HG03025 (cell line): ENCODE data around the gene ZNF549.
"Not testable (repeated sequence)": the region's sequence is repeated elsewhere in the genome, so short reads cannot be mapped to it uniquely, and the experiment has no call there.

Source experiments
- ATAC-seq: cut with Tn5 transposase; IDR thresholded peaks from one replicate; pipeline ENCODE4 v1.9.1; 2021; ENCODE audit warnings: mild to moderate bottlenecking, moderate library complexity; ENCODE audit not compliant: unreplicated experiment, low FRiP score

Gene ZNF549

GRCh38 chr19:57527136-57527881 is at the start of gene ZNF549:
Gene ZNF549 (plus strand): TSS chr19:57527356. CDS start chr19:57527574, 218 bp downstream.
- peak; percentile 97 for ATAC-seq

- ATAC-seq = peak; percentile 87
Observed at GRCh38 chr19:57487477-57488298, 39.5 kb upstream of the ZNF549 start, which contains the start of gene ZNF419. Gene ZNF419 (plus strand): TSS chr19:57487750. CDS start chr19:57487951, 201 bp downstream.

GRCh38 chr19:57488299-57488644 is 38.9 kb upstream of the ZNF549 start:
- ATAC-seq = not testable (repeated sequence)

- ATAC-seq = not testable (repeated sequence)
Observed at GRCh38 chr19:57499332-57499679, 27.9 kb upstream of the ZNF549 start.

- peak; percentile 96 for ATAC-seq
Observed at GRCh38 chr19:57499680-57500395, 27.3 kb upstream of the ZNF549 start, which contains the start of gene ZNF773. Gene ZNF773 (plus strand): TSS chr19:57499938. CDS start chr19:57500081, 143 bp downstream.

GRCh38 chr19:57500400-57500799 is 26.8 kb upstream of the ZNF549 start:
- ATAC-seq = not testable (repeated sequence)

- ATAC-seq = no peak
Observed at GRCh38 chr19:57506163-57506562, 21.0 kb upstream of the ZNF549 start.

GRCh38 chr19:57511484-57511883 is 15.7 kb upstream of the ZNF549 start:
- no peak for ATAC-seq

- no peak for ATAC-seq
Observed at GRCh38 chr19:57512845-57513244, 14.3 kb upstream of the ZNF549 start.

- ATAC-seq = no peak
Observed at GRCh38 chr19:57515255-57515654, 11.9 kb upstream of the ZNF549 start.

GRCh38 chr19:57518021-57518420 is 9.1 kb upstream of the ZNF549 start:
- not testable (repeated sequence) for ATAC-seq

GRCh38 chr19:57537953-57538547 is 10.9 kb downstream of the ZNF549 start:
- no peak for ATAC-seq

- ATAC-seq = no peak
Observed at GRCh38 chr19:57546513-57546912, 19.4 kb downstream of the ZNF549 start.

GRCh38 chr19:57552432-57552831 is 25.3 kb downstream of the ZNF549 start:
- no peak for ATAC-seq

GRCh38 chr19:57557659-57558058 is 30.5 kb downstream of the ZNF549 start:
- ATAC-seq = no peak

- ATAC-seq = no peak
Observed at GRCh38 chr19:57558525-57558924, 31.4 kb downstream of the ZNF549 start.

- ATAC-seq = no peak
Observed at GRCh38 chr19:57559008-57559403, 31.9 kb downstream of the ZNF549 start.

- ATAC-seq = peak; percentile 87
Observed at GRCh38 chr19:57559404-57560025, 32.4 kb downstream of the ZNF549 start, which contains the start of gene ZNF550. Gene ZNF550 (minus strand): TSS chr19:57559863. CDS start chr19:57559682, 181 bp downstream.

GRCh38 chr19:57560049-57560491 is 32.9 kb downstream of the ZNF549 start:
- no peak for ATAC-seq

- no peak for ATAC-seq
Observed at GRCh38 chr19:57563547-57563946, 36.4 kb downstream of the ZNF549 start.
